COLO668 (cell line): ENCODE results near the gene FKBP1B.
"Not testable (repeated sequence)": the region's sequence is repeated elsewhere in the genome, so short reads cannot be mapped to it uniquely, and the experiment has no call there.

Experiments
- DNase-seq: peaks from one replicate; lab custom pipeline; 2025; ENCODE audit not compliant: unreplicated experiment; lab: John Stamatoyannopoulos, UW

FKBP1B gene

GRCh38 chr2:24058564-24059271 lies 9.2 kb downstream of the FKBP1B start:
- no peak for DNase-seq

- no peak for DNase-seq
Observed at GRCh38 chr2:24065341-24065740, 15.8 kb downstream of the FKBP1B start.

- DNase-seq, result no peak
Observed at GRCh38 chr2:24072259-24072658, 22.7 kb downstream of the FKBP1B start.

GRCh38 chr2:24073816-24074215 lies 24.3 kb downstream of the FKBP1B start:
- no peak for DNase-seq

DNA sequence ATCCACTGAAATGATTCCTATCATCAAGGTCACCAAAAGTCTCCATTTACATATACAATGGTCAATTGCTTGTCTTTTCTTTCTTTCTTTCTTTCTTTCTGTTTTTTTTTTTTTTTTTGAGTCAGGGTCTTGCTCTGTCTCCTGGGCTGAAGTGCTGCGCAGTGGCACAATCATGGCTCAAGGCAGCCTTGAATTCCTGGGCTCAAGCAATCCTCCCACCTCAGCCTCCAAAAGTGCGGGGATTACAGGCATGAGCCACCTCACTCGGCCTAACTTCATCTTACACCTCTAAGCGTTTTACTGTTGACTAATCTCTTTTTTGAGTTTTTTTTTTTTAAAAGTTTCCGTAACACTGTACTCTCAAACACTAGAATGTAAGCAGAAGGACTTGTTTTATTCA lies 25.7 kb downstream of the FKBP1B start:
- no peak for DNase-seq

DNA sequence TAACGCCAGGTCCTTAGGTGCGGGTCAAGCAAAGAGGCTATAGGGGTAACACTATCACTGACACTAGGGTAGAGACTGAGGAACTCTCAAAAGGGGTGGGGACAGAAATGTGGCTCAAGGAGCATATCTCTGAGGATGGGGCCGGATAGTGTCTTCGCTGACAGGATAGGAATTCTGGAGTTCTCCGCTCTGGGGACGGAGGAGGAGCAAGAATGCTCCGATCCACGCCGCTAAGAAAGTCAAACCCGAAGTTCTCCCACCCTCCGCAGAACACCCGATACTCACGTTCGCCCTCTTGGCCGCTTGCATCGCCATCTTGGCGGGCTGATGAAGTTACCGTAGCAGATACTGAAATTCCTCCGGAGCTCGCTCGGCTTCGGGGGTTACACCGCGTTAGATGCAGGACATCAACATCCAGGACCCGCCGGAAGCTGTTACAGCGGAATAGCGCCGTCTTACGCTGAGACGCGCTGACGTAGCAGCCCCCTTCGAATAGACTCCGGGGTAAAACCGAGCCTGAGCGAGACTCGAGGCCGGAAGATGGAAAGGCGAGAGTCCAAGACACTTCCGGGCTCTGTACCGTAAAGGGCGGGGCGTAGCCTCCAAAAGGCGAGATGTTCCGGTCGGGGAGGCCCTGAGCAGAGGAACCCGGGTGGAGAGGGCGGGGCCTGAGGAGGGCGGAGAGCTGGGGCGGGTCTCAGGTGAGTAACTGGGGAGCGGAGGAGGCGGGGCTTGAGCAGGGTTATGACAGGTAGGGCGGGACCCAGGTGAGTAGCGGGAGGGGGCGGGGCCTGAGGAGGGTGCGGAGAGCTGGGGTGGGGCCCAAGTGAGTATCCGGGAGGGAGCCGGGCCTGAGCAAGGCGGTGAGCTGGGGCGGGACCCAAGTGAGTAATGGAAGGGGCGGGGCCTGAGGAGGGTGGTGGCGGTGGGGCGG lies 26.6 kb downstream of the FKBP1B start, which contains the start of gene SF3B6:
Gene SF3B6 (minus strand): TSS at position 412 of the 934 bp plus-strand sequence. CDS start 97 bp downstream, at position 315.
- peak; percentile 100 for DNase-seq

DNA sequence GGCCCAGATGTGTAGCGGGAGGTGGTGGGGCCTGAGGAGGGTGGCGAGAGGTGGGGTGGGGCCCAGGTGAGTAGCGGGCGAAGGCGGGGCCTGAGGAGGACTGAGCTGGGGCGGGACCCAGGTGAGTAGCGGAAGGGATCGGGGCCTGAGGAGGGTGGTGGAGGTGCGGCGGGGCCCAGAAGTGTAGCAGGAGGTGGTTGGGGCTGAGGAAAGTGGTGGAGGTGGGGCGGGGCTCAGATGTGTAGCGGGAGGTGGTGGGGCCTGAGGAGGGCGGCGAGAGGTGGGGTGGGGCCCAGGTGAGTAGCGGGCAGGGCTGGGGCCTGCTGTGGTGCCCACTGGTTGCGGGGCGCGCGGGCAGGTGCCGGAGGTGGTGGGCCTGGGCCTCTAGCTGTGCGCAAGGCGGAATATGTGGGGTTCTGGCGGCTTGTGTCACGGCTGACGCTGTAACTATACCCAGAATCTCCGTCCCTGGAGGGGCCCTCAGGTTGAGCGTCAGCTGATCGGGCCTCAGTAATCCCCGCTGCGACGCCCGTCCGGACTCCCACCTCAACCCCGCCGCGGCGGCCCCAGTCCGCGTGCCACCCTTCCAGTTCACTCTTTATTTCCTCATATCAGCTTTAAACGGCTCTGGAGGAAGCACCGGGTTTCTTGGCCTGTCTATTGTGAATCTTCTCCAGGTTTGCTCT lies 27.5 kb downstream of the FKBP1B start:
- DNase-seq, result peak; percentile 52

DNA sequence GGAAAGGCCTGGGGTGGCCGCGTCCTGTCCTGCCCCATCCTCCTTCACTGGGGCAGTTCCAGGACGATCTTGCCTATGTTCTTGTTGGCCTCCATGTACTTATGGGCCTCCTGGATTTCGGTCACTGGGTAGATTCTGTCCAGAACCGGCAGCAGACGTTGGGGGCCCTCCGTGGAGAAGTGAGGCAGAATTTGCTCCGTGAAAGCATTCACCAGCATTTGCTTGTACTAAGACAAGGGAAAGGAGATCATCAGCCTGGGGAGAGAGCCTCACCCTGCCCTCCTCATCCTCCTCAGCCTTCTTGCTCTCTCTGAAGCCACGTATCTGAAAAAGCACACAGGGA lies 28.0 kb downstream of the FKBP1B start:
- no peak for DNase-seq

DNA sequence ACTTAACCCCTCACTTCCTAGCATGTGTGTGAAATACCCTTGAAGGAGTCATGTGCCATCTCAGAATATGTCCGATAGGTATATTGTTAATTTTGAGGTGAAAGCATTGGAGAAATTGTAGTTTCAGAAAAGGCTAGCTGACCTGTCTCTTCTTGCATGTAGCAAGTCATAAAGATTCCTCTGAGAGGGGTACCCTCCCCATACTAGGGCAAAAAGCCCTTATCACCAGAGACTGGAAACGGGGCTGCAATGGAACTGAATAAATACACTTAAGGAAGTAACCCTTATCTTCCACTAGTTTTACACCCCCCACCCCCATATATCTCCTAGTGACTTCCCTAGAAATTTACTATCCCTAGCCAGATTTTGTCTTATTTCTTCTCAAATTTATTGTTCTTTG lies 28.3 kb downstream of the FKBP1B start:
- no peak for DNase-seq

DNA sequence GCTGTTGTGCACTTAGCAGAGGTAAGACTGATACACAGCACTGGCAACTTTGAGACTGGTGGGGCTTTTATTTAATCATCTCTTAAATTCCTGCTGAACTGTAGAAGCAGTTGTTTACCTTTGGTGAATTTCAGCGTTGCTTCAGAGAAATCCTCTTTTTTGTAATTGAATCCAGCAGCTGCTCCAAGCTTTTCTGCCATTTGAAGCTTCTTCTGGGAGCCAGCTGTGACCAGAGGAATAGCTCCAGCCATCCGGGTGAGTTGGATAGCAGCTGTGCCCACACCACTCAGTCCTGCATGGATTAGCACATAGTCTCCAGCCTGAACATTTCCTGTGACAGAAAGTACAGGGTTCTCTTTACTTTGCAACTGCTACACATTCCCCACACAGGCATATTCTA lies 31.2 kb downstream of the FKBP1B start:
- peak; percentile 73 for DNase-seq

GRCh38 chr2:24082787-24083566 lies 33.4 kb downstream of the FKBP1B start:
- DNase-seq, result no peak

GRCh38 chr2:24083567-24084385 lies 34.2 kb downstream of the FKBP1B start:
- peak; percentile 87 for DNase-seq

DNA sequence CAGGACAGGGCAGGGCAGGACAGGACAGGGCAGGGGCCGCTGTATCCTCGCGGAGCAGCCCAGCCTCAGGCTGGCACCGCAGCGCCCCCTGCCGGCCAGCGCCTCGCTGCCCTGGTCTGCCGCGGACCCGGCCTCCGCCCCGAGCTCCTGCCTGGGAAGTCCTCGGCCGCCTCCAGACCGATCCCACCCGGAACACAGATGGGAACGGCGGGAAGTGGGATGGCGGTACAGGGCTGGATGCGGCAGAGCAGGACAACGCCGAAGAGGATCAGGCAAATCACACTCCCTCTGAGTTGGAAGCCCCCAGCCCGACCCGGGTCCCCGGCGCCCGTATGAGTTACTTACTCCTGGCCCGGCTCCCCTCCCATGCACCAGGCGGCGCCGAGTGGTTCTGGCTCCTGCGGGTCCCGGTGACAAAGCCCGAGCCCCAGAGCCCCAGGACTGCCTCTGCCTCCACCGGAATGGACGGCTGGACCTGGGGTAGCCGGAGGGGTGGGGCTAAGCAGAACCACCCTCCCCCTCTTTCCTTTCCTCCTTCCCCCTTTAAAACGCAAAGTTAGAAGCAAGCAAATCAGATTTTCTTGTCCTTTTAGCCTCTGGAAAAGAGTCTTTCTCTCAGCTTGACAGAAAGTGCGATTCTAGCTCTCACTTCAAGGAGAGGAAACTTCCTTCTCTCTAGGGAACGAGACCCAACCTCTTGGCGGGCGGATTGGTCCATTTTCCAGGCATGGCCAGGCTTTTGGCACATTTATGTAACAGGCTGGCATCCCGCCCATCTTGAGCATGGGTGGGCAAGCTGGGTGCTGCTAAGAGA lies 35.1 kb downstream of the FKBP1B start, which contains the start of gene TP53I3:
Gene TP53I3 (minus strand): TSS at position 449 of the 814 bp plus-strand sequence. CDS start 508 bp downstream, outside the sequence.
- peak; percentile 90 for DNase-seq

DNA sequence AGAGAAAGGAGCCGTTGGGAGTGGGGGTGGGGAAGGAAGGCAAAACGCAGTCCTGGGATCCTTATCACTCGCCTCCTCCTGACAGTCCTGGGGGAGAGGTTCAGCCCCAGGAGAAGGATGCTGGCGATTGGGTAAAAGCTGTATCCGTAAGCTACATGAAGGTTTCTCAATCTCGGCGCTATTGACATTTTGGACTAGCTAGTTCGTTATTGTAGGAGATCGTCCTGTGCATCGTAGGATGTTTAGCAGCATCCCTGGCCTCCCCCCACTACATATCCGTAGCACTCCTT lies 35.6 kb downstream of the FKBP1B start:
- no peak for DNase-seq

DNA sequence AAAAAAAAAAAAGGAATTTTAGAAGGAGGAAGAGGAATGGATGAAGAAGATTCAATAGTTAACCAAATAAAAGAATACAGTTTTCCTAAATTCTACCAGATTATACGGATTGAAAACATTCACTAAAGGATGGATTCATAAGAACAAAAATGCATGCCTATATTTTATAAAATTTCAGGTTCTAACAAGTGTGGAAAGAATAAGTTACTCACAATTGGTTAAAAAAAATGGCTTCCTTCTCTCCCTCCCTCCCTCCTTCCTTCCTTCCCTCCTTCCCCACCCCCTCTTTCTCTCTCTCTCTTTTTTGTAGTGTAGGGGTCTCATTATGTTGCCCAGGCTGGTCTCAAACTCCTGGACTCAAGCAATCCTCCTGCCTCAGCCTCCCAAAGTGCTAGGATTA lies 36.7 kb downstream of the FKBP1B start:
- no peak for DNase-seq

DNA sequence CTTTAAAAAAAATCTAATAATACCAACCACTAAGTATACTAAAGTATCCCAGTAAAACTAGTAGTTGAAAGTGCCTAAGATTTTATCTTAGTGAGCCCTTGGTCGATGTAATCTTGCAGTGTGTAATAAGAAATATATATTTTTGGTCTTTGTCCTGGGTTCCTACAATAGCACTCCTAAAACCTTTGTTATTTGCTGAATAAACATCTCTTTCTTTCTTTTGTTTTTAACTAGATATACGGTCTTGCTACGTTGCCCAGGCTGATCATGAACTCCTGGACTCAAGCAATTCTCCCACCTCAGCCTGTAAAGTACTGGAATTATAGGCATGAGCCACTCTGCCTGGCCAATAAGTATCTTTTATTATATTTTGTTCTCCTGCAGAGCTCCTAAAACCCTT lies 37.5 kb downstream of the FKBP1B start:
- DNase-seq, result no peak

- DNase-seq, result no peak
Observed at GRCh38 chr2:24088821-24089359, 39.3 kb downstream of the FKBP1B start.

DNA sequence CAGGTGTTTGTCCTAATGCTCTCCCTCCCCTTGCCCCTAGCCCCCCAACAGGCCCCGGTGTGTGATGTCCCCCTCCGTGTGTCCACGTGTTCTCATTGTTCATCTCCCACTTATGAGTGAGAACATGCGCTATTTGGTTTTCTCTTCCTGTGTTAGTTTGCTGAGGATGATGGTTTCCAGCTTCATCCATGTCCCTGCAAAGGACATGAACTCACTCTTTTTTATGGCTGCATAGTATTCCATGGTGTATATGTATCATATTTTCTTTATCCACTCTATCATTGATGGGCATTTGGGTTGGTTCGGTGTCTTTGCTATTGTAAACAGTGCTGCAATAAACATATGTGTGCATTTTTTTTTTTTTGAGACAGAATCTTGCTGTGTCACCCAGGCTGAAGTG lies 43.7 kb downstream of the FKBP1B start:
- not testable (repeated sequence) for DNase-seq

- not testable (repeated sequence) for DNase-seq
Observed at GRCh38 chr2:24095171-24095677, 45.7 kb downstream of the FKBP1B start.
